IPS-18c (cell line): ENCODE measurements around the gene ESPN.
"Not testable (repeated sequence)": the region's sequence is repeated elsewhere in the genome, so short reads cannot be mapped to it uniquely, and the experiment has no call there.

ENCODE experiments used
- H3K4me3 ChIP-seq: 2 replicates; pipeline ENCODE4 v1.7.0; 2013; ENCODE audit warnings: low read depth, mild to moderate bottlenecking, low read length, moderate library complexity; ENCODE audit not compliant: insufficient read depth
- H3K9me3 ChIP-seq: one replicate; pipeline ENCODE4 v1.6.1; 2013; ENCODE audit warnings: mild to moderate bottlenecking, low read length, moderate library complexity; ENCODE audit not compliant: control insufficient read depth, insufficient read depth

ESPN gene, protein sequence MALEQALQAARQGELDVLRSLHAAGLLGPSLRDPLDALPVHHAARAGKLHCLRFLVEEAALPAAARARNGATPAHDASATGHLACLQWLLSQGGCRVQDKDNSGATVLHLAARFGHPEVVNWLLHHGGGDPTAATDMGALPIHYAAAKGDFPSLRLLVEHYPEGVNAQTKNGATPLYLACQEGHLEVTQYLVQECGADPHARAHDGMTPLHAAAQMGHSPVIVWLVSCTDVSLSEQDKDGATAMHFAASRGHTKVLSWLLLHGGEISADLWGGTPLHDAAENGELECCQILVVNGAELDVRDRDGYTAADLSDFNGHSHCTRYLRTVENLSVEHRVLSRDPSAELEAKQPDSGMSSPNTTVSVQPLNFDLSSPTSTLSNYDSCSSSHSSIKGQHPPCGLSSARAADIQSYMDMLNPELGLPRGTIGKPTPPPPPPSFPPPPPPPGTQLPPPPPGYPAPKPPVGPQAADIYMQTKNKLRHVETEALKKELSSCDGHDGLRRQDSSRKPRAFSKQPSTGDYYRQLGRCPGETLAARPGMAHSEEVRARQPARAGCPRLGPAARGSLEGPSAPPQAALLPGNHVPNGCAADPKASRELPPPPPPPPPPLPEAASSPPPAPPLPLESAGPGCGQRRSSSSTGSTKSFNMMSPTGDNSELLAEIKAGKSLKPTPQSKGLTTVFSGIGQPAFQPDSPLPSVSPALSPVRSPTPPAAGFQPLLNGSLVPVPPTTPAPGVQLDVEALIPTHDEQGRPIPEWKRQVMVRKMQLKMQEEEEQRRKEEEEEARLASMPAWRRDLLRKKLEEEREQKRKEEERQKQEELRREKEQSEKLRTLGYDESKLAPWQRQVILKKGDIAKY

DNA sequence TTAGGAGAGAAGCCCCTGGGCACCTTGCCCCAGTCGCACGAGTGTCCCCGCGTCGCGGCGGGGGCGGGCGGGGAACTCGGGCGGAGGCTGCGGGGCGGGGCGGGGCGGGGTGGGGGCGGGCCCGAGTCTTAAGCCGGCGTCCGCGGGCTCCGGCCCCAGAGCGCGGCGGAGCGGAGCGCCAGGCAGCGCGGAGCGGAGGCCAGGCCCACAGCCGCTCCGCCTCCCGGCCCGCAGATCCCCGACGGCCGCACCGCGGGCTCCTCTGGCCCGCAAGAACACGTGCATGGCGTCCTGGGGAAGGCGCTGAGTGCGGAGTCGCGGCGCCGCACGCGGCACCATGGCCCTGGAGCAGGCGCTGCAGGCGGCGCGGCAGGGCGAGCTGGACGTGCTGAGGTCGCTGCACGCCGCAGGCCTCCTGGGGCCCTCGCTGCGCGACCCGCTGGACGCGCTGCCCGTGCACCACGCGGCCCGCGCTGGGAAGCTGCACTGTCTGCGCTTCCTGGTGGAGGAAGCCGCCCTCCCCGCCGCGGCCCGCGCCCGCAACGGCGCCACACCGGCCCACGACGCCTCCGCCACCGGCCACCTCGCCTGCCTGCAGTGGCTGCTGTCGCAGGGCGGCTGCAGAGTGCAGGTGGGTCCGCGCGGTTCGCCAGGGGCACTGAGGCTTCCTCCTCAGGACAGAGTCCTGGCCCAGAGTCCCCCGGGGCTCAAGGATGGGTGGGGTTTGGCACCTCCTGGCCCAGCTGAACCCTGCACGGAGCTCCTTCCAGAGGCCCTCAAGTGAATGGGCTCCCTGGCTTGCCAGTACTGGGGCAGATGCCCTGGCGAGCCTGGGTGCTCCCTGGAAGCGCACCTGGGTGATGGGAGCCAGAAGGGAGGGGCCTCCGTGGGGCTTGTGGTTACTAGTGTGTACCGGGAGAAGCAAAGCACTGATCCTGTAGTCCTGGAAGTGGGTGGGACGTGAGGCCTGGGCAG lies at the start of gene ESPN:
Gene ESPN (plus strand): TSS at position 158 of the 975 bp plus-strand sequence. CDS start 180 bp downstream, at position 338.
- Histone ChIP-seq H3K4me3 (peak within 1 kb of the TSS; percentile 31), H3K9me3 (no peaks in the 10 kb centered on the region)

DNA sequence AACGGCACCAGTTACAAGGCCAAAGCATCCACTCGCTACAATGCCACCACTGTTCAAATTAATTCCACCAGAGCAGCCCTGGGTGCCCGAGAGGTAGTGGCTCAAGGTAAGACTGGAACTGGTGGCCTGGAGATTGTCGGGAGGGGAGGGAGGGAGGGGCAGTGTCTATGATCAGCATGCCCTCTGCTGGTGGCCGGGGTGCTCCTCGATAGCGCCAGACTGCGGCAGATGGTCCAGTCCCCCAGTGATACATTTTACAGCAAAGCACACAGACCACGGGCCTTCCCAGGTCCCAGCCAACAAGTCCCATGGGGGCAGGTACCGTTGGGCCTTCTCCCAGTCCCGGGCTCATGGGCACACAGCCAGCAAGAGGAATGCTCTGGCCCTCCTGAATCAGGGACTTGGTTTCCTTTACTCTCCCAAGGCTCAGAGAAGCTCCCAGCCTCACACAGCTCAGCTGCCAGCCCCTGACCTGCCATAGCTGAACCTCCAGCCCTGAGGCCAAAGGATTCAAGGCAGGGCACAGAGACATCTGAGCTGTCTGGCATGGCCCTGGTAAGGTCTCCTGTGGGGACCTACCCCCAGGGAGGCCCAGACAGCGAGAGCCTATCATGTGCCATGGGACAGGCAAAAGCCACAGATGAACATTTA lies 46.4 kb upstream of the ESPN start:
- Histone ChIP-seq H3K9me3 (no peaks in the 10 kb centered on the region), H3K4me3 (no peak overlapping the region)

DNA sequence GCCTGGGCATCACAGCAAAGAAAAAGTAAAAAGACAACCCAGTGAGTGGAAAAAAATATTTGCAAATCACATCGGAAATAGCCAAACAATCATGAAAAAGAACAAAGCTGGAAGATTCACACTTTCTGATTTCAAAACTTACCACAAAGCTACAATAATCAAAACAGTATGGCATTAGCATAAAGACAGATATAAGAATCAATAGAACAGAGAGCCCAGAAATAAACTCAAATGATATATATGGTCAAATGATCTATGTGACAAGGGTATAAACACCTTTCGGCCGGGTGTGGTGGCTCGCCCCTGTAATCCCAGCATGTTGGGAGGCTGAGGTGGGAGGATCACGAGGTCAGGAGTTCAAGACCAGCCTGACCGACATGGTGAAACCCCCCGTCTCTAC lies 44.5 kb upstream of the ESPN start:
- no peaks in the 10 kb centered on the region for H3K9me3 ChIP-seq

DNA sequence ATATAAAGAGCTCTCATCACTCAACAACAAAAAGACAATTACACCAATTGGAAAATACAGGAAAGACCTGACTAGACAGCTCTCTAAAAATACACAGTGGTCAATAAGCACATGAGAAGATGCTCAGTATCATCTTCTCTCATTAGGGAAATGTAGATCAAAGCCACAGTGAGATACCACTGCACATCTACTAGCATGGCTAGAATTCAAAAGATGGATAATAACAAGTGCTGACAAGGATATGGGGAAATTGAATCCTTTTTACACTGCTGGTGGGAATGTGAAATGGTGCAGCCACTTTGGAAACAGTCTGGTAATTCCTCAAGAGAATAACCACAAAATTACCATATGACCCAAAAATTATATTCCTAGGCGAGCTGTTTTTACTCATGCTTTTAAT lies 40.4 kb upstream of the ESPN start:
- H3K4me3 ChIP-seq: no peak overlapping the region

More for the DNA sequence above, 44.5 kb upstream of the ESPN start:
- no peak overlapping the region for H3K4me3 ChIP-seq

DNA sequence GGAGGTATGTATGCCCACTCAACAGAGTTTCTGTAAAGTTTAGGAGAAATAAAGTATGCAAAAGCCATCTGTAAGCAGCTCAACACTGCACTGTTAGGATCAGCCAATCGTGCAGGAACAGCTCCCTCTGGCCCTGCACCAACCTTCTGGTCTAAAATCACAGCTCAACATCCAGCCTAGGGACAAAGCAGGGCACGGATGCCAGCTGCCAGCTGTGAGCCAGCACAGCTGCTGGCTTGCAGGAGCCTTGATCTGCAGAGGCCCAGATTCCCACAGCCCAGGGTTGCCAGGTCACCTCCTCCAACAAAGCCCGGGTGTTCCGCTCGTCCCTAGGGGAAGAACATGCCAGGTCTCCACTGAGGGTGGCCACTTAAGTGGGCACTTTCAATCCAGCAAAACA lies 39.6 kb upstream of the ESPN start:
- H3K4me3 ChIP-seq: no peak overlapping the region

More for the DNA sequence above, 40.4 kb upstream of the ESPN start:
- no peaks in the 10 kb centered on the region for H3K9me3 ChIP-seq

DNA sequence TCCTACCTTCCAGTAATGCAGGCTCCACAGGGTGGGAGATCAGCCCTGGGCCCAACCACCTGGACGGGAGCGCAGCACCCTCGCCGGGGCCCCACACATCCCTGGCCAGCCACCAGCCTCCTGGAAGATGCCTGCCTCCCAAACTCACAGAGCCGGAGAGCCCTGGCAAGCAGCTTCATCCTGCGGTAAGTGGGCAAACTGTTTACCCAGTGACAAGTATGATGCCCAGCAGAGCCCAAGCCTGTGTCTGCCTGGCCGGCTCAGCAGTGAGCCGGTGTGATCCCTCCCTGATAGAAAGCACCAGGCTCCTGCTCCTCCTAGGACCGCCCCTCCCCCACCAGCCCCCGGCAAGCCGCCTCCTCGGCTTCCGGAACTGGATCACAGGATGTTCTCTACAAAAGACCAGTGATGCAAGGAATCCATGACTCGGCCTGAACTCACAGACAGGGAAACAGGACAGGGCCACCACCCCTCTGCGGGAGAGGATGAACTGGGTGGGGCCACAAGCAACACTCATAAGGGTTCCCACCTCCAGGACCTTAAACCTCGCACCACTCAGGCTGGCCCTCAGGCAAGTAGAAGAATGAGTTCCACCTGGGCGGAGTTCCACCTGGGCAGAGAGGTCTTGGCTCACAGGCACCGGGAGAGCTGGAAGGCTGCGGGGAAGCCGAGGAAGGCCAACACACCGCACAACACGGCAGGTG lies 38.9 kb upstream of the ESPN start:
- Histone ChIP-seq H3K4me3 (peak overlapping the region; percentile 11; the same call in 1 of the 2 replicates), H3K9me3 (no peaks in the 10 kb centered on the region)

More for the DNA sequence above, 39.6 kb upstream of the ESPN start:
- H3K9me3 ChIP-seq: no peaks in the 10 kb centered on the region

DNA sequence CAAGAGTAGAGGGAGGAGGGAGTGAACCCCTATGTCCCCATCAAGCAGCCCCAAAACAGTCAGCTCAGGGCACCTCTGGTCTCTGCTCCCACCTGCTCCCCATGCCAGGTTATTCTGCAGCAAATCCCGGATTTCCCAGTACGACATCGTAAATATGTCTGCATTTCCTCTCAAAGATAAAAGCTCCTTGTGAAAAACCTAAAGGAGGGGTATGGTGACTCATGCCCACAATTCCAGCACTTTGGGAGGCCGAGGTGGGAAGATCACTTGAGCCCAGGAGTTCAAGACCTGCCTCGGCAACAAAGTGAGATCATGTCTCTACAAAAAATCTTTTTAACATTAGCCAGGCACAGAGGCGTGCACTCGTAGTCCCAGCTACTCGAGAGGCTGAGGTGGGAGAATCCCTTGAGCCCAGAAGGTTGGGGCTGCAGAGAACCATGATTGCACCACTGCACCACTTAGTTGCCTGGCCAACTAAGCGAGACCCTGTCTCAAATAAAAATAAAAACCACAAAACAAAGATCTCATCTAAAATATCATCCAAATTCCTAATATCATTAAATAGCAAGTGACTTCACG lies 38.1 kb upstream of the ESPN start:
- H3K9me3 ChIP-seq: no peaks in the 10 kb centered on the region
- H3K4me3 ChIP-seq: no peak overlapping the region; the same call in 1 of the 2 replicates

DNA sequence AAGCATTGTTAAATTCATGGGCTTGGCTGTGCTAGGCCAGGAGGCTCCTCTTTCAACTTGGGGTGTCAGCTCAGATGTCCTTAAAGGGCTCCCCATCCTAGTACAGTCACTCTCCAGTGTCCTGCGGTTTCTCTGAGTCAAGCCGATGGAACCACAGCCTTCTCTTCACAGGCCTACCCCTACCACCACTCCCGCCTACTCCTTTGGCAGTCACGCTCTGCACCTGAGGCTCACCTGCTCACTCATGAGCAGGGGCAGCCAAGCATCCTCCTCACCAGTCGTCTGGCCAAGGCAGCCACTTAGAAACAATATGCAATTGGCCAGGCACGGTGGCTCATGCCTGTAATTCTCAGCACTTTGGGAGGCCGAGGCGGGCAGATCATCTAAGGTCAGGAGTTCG lies 34.6 kb upstream of the ESPN start:
- no peak overlapping the region for H3K4me3 ChIP-seq
- no peaks in the 10 kb centered on the region for H3K9me3 ChIP-seq

DNA sequence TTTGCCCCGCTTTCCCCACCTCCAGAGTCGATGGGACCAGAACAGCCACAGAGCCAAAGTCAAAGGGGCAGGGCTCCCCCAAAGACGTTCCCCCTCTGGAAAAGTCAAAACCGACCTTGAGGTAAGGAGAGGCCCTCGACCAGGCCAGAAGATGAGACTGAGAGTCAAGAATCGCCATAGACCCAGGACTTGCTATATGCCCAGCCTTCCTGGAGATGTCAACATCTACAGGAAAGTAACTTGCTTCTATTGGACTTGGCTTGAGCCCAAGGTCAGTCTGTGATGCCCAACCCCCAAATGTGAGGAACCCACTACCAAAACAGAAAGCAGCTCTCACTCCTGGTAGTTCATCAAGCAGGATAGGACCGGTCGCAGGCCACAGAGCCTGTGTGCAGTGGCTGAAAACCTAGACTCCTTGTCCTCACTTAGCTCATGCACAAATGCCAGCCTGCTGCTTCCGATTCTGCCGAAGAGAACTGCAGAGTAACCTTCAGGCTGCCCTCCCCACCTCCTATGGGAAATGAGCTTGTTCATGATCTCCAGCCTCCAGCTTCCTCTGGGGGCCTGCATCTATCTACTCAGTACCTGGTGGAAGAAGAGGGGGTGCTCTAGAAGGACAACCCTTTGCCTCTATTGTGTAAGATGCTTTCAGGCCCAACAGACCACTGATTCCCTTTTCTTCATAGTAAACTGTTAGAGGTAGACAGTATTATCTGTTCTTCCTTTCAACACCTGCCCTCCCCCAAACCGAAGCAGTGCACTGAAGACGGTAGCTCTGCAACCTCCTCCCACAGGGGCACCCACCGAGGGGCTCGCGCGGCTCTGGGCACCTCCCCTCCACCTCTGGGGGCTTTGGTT lies 32.4 kb upstream of the ESPN start:
- Histone ChIP-seq H3K4me3 (peak overlapping the region; percentile 74), H3K9me3 (no peaks in the 10 kb centered on the region)

DNA sequence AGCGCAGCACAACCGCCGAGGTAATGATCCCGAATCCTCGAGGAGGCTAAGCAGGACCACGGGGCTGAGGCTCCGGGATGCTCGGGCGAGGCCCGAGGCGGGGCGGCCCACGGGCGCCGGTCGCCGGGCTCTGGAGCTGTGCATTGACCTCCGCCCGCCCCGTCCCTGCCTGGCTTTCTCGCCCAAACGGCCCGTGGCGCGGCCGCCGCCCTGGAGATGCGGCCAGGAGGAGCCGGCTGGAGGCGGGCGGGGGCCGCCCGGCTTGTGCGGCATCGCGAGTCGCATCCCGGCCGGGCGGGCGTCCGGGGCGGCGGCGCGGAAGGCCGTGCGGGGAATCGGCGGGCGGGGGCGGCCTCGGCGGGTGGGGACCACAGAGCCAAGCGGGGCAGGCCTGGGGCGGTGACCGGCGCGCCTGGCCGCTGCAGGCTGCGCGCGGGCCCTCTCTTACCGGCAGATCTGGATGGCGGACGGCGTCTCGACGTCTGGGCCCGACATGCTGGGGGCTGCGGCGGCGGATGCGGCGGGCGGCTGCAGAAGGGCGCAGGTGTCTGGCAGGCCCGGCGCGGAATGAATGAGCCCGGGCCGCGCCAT lies 31.7 kb upstream of the ESPN start:
- peak overlapping the region; percentile 74 for H3K4me3 ChIP-seq
- no peaks in the 10 kb centered on the region for H3K9me3 ChIP-seq

DNA sequence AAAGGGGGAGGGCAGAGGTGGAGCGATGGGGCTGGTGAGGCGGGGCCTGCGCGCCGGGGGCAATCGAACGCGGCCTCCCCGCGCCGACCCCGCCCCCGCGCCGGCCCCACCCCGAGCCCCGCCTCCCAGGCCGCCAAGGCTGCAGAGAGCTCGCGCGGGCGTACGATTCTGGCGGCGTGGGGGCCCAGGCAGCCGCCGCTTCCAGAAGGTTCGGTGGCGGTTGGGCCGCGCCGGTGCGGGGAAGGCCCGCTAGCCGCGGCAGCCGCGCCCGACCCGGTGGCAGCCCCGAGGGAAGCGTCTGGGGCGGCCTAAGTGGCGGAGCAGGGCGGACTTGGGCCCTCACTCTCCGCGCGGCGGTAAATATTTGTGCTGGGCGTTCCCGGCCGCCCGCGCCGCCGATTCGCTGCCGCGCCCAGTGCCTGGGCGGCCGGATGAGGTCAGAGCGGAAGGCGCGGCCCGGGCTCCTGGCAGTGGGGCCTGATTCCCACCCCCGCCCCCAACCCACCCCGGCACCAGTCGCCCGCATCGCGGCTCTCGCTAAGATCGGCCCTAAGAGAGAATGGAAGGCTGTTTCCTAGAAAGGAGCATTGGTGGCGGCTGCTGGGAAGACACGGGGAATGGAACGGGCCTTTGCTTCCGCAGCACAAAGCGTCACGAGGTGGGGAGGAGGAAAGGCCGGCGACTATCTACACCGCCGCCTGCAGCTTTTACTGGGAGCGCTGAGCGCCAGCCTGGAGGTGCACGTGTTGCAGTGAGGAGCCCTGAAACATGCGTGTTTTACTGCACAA lies 31.0 kb upstream of the ESPN start, which contains the start of gene ACOT7:
Gene ACOT7 (minus strand): TSS at position 368 of the 788 bp plus-strand sequence. CDS start 368 bp downstream, outside the sequence.
- Histone ChIP-seq H3K9me3 (no peaks in the 10 kb centered on the region), H3K4me3 (peak within 1 kb of the TSS; percentile 74)

DNA sequence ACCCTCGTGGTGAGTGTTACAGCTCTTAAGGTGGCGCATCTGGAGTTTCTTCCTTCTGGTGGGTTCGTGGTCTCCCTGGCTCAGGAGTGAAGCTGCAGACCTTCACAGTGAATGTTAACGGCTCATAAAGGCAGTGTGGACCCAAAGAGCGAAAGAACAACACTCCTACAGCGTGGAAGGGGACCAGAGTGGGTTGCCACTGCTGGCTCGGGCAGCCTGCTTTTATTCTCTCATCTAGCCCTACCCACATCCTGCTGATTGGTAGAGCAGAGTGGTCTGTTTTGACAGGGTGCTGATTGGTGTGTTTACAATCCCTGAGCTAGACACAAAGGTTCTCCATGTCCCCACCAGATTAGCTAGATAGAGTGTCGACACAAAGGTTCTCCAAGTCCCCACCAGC lies 29.4 kb upstream of the ESPN start:
- not testable (repeated sequence) for H3K4me3 ChIP-seq

DNA sequence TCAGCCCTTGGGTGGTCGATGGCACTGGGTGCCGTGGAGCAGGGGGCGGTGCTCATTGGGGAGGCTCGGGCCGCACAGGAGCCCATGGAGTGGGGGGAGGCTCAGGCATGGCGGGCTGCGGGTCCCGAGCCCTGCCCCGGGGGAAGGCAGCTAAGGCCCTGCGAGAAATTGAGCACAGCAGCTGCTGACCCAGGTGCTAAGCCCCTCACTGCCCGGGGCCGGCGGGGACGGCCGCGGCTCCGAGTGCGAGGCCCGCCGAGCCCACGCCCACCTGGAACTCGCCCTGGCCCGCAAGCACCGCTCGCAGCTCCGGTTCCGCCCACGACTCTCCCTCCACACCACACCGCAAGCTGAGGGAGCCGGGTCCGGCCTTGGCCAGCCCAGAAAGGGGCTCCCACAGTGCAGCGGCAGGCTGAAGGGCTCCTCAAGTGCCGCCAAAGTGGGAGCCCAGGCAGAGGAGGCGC lies 28.8 kb upstream of the ESPN start:
- not testable (repeated sequence) for H3K9me3 ChIP-seq, H3K4me3 ChIP-seq

More for the DNA sequence above, 29.4 kb upstream of the ESPN start:
- H3K9me3 ChIP-seq: not testable (repeated sequence)

DNA sequence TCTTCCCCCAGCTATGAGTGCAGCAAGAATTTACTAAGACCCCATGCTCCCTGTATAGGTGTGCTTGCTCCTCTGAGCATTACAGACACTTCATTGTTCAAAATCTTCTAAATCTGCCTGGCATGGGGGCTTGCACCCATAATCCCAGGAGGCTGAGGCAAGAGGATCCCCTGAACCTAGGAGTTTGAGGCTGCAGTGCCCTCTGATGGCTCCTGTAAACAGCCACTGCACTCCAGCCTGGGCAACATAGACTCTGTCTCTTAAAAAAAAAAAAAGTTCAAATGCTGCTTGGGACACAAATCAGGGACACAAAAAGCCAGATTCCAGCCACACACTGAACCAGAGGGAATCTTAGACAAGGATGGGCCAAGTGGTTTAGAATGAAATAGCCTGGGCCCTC lies 27.6 kb upstream of the ESPN start:
- Histone ChIP-seq H3K9me3 (no peaks in the 10 kb centered on the region), H3K4me3 (no peak overlapping the region)
